KMS-11 (cell line): ENCODE data around the gene GCA.

Source experiments
- H2AFZ ChIP-seq: fragments of 200-600 bp; sonication (generic); 2 replicates; pipeline ENCODE4 v1.6.1; 2016; ENCODE audit warnings: antibody characterized with exemption, mixed run types, low read depth
- H3K27ac ChIP-seq: fragments of 200-600 bp; sonication (generic); 2 replicates; pipeline ENCODE4 v1.6.1; 2016; ENCODE audit warnings: mild to moderate bottlenecking, mixed run types
- H3K27me3 ChIP-seq: fragments of 200-600 bp; sonication (generic); 2 replicates; pipeline ENCODE4 v1.6.1; 2017; ENCODE audit warnings: mild to moderate bottlenecking, low read depth, mixed run types, moderate library complexity; ENCODE audit not compliant: insufficient read depth
- H3K36me3 ChIP-seq: fragments of 200-600 bp; sonication (generic); 2 replicates; pipeline ENCODE4 v1.6.1; 2017; ENCODE audit warnings: mild to moderate bottlenecking, mixed run types; ENCODE audit not compliant: insufficient read depth
- H3K4me1 ChIP-seq: fragments of 200-600 bp; sonication (generic); 2 replicates; pipeline ENCODE4 v1.6.1; 2016; ENCODE audit warnings: mild to moderate bottlenecking, low read depth, mixed run types; ENCODE audit not compliant: poor library complexity, severe bottlenecking
- H3K4me2 ChIP-seq: fragments of 200-600 bp; sonication (generic); 2 replicates; pipeline ENCODE4 v1.7.0; 2016; ENCODE audit warnings: mild to moderate bottlenecking, mixed run types
- H3K4me3 ChIP-seq: fragments of 200-600 bp; sonication (generic); IDR thresholded peaks from 2 replicates; pipeline ENCODE4 v1.6.1; 2017; ENCODE audit warnings: low read depth, low read length, mixed read lengths; ENCODE audit not compliant: insufficient read depth
- H3K79me2 ChIP-seq: fragments of 200-600 bp; sonication (generic); 2 replicates; pipeline ENCODE4 v1.6.1; 2016; ENCODE audit warnings: low read depth, mixed run types; ENCODE audit not compliant: insufficient read depth
- H3K9ac ChIP-seq: fragments of 200-600 bp; sonication (generic); 2 replicates; pipeline ENCODE4 v1.6.1; 2016; ENCODE audit warnings: mild to moderate bottlenecking, mixed run types
- H4K20me1 ChIP-seq: fragments of 200-600 bp; sonication (generic); 2 replicates; pipeline ENCODE4 v1.6.1; 2016; ENCODE audit warnings: mild to moderate bottlenecking, mixed run types; ENCODE audit not compliant: insufficient read depth
- CTCF ChIP-seq: fragments of 200-600 bp; sonication (generic); conservative IDR thresholded peaks from 2 replicates; pipeline ENCODE4 v1.6.1; 2017; ENCODE audit warnings: low read depth, mild to moderate bottlenecking, antibody characterized with exemption, low read length, moderate library complexity, mixed read lengths

The GCA gene

GRCh38 chr2:162330881-162331280, 13.1 kb upstream of the GCA start:
- TF ChIP-seq CTCF: no peak
- Histone ChIP-seq H3K4me2 (no peak overlapping the region), H3K36me3 (no peaks in the 10 kb centered on the region), H3K4me1 (no peaks in the 10 kb centered on the region), H3K27ac (no peak overlapping the region), H3K79me2 (no peaks in the 10 kb centered on the region), H2AFZ (no peak overlapping the region), H3K4me3 (no peak overlapping the region), H3K9ac (no peak overlapping the region), H4K20me1 (no peaks in the 10 kb centered on the region), H3K27me3 (no peaks in the 10 kb centered on the region)

- peak; percentile 31; the same call in 1 of the 2 replicates for TF ChIP-seq CTCF
- Histone ChIP-seq H3K27me3 (no peaks in the 10 kb centered on the region), H3K9ac (no peak overlapping the region), H3K36me3 (no peaks in the 10 kb centered on the region), H3K4me3 (no peak overlapping the region), H2AFZ (no peak overlapping the region), H3K4me2 (no peak overlapping the region), H3K79me2 (no peaks in the 10 kb centered on the region), H3K27ac (no peak overlapping the region), H4K20me1 (no peaks in the 10 kb centered on the region), H3K4me1 (no peaks in the 10 kb centered on the region)
Observed at GRCh38 chr2:162333968-162334367, 10.0 kb upstream of the GCA start.

- Histone ChIP-seq H3K79me2 (no peaks in the 10 kb centered on the region), H4K20me1 (no peaks in the 10 kb centered on the region), H3K4me2 (no peak overlapping the region), H3K27me3 (no peaks in the 10 kb centered on the region), H3K4me3 (no peak overlapping the region), H3K9ac (no peak overlapping the region), H3K36me3 (no peaks in the 10 kb centered on the region), H2AFZ (no peak overlapping the region), H3K4me1 (no peaks in the 10 kb centered on the region), H3K27ac (no peak overlapping the region)
- TF ChIP-seq CTCF: no peak
Observed at GRCh38 chr2:162337868-162338267, 6.1 kb upstream of the GCA start.

- no peak overlapping the region for H3K27ac ChIP-seq
- no peaks in the 10 kb centered on the region for H3K36me3 ChIP-seq
- no peak overlapping the region for H3K9ac ChIP-seq
- no peak overlapping the region for H2AFZ ChIP-seq
- H3K27me3 ChIP-seq: no peaks in the 10 kb centered on the region
- peaks cover 4% of the 10 kb centered on the region for H3K4me1 ChIP-seq
- H3K4me2 ChIP-seq: no peak overlapping the region
- no peaks in the 10 kb centered on the region for H3K79me2 ChIP-seq
- no peaks in the 10 kb centered on the region for H4K20me1 ChIP-seq
- no peak overlapping the region for H3K4me3 ChIP-seq
- no peak for TF ChIP-seq CTCF
Observed at GRCh38 chr2:162340822-162341221, 3.1 kb upstream of the GCA start.

- no peaks in the 10 kb centered on the region for H3K27me3 ChIP-seq
- H3K4me1 ChIP-seq: peaks cover 4% of the 10 kb centered on the region
- no peak overlapping the region for H3K27ac ChIP-seq
- TF ChIP-seq CTCF: no peak
- no peak overlapping the region for H3K4me3 ChIP-seq
- H3K9ac ChIP-seq: no peak overlapping the region
- H3K4me2 ChIP-seq: no peak overlapping the region
- no peaks in the 10 kb centered on the region for H4K20me1 ChIP-seq
- H3K79me2 ChIP-seq: no peaks in the 10 kb centered on the region
- H3K36me3 ChIP-seq: no peaks in the 10 kb centered on the region
- H2AFZ ChIP-seq: no peak overlapping the region
Observed at GRCh38 chr2:162342321-162342720, 1.6 kb upstream of the GCA start.
